GM06990 (cell line): Measurements from ENCODE around the gene TCOF1.

Experiments
- DNase-seq: peaks from one replicate; pipeline ENCODE4 v3.0.0-alpha.2; 2011; ENCODE audit not compliant: insufficient read length; ENCODE audit errors: extremely low read depth
- H3K27me3 ChIP-seq: replicated peaks from 2 replicates; pipeline ENCODE4 v1.6.0; 2011; ENCODE audit warnings: low read length; ENCODE audit not compliant: control insufficient read depth, insufficient read depth
- H3K36me3 ChIP-seq: 2 replicates; pipeline ENCODE4 v1.5.1; 2011; ENCODE audit warnings: low read length; ENCODE audit not compliant: control insufficient read depth, insufficient read depth
- H3K4me3 ChIP-seq: replicated peaks from 2 replicates; pipeline ENCODE4 v1.5.1; 2011; ENCODE audit warnings: low read depth, mild to moderate bottlenecking, control low read depth, low read length
- CTCF ChIP-seq: IDR thresholded peaks from 2 replicates; pipeline ENCODE4 v1.5.1; 2011; ENCODE audit warnings: low read length, control low read depth, mild to moderate bottlenecking, inconsistent platforms; ENCODE audit not compliant: insufficient read depth, poor library complexity, severe bottlenecking

TCOF1 gene

DNA sequence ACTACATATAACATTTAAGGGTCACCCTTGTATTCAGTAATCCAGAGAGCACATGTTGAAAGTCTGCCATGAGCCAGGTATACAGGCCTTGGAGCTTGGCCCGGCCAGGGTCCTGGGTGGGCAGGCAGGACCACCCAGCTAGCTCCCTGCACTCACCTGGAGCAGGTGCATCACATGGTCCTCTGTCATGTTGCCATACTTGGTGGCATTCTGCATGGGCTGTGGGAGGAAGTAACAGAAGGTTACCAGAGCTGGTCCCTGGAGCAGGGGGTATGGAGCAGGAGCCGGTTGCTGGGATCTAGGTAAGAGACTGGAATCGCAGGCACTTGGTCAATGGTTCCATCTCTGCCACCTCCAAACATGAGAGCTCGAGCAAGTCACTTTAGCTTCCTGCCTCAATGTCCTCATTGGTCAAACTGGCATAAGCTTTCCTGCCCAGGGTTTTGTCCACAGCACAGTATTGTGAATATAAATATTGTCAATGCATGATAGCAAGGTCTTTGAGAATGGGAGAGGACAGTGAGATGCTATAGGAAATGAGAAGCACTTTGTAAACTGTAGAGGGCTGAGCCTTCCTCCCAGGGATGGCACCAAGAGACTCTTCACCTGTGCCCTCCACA is 48.7 kb downstream of the TCOF1 start:
- DNase-seq = no peak
- Histone ChIP-seq H3K4me3 (no peak overlapping the region), H3K27me3 (no peaks in the 10 kb centered on the region), H3K36me3 (peaks cover 68% of the 10 kb centered on the region)
- no peak for TF ChIP-seq CTCF

DNA sequence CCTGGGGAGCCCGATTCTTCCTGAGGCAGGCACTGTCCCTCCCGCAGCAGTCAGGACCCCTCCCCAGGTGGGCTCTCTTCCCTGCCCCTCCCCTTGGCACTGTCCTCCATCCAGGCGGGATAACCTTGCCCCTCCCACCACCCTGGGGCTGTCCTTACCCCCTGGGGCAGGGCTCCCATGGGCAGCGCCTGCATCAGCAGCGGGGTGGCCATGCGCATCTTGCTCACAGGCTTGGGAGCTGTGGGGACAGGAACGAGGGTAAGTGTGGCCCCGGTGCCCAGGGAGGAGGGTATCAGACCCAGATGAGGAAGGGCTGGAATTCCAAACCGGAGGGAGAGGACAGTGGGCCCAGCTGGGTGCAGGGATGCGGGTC is 49.2 kb downstream of the TCOF1 start:
- H3K4me3 ChIP-seq = no peak overlapping the region
- TF ChIP-seq CTCF = no peak

GRCh38 chr5:150407096-150407720 is 49.7 kb downstream of the TCOF1 start:
- TF ChIP-seq CTCF = no peak
- Histone ChIP-seq H3K36me3 (peaks cover 64% of the 10 kb centered on the region), H3K27me3 (no peaks in the 10 kb centered on the region), H3K4me3 (peak overlapping the region; percentile 19; the same call in 1 of the 2 replicates)
- no peak for DNase-seq

More for the DNA sequence above, 49.2 kb downstream of the TCOF1 start:
- peak; percentile 64 for DNase-seq
- Histone ChIP-seq H3K27me3 (no peaks in the 10 kb centered on the region), H3K36me3 (peaks cover 68% of the 10 kb centered on the region)

- H3K27me3 ChIP-seq = no peaks in the 10 kb centered on the region
- DNase-seq = no peak
- peak overlapping the region; percentile 97 for H3K4me3 ChIP-seq
- peaks cover 53% of the 10 kb centered on the region for H3K36me3 ChIP-seq
- peak; percentile 3 for TF ChIP-seq CTCF
Observed at GRCh38 chr5:150408231-150408943, 50.9 kb downstream of the TCOF1 start.

GRCh38 chr5:150409638-150410523 is 52.4 kb downstream of the TCOF1 start:
- Histone ChIP-seq H3K27me3 (no peaks in the 10 kb centered on the region), H3K4me3 (peak overlapping the region; percentile 97), H3K36me3 (peaks cover 42% of the 10 kb centered on the region)
- peak; percentile 84 for DNase-seq
- TF ChIP-seq CTCF = no peak
